Gastroesophageal sphincter (tissue), 4 donors: Measurements from ENCODE around the gene APOD. TPM values are rescaled to one million over a fixed set of nuclear protein-coding genes. Genes with fewer than 3 reads are reported as not detected.
A peak's percentile ranks its signal among the peaks of the same experiment; 100 is the strongest.

ENCODE experiments used
- ATAC-seq: fragments of 150-250 bp; one replicate; pipeline ENCODE4 v1.9.1; 2016; ENCODE audit warnings: mild to moderate bottlenecking, moderate library complexity
- H3K27ac ChIP-seq, 4 donors: fragments of 200-600 bp; sonication (generic) in 3 of 4; 1 replicate in 3 of 4; 2 replicates in 1 of 4; pipeline ENCODE4 v1.5.1; 2016 to 2019
- H3K27me3 ChIP-seq: fragments of 200-600 bp; sonication (generic); one replicate; pipeline ENCODE4 v1.5.1; 2019
- H3K36me3 ChIP-seq, 2 donors: fragments of 200-600 bp; sonication (generic); one replicate each; pipeline ENCODE4 v1.5.1; 2019; ENCODE audit warnings: control low read depth in 1 of 2
- H3K4me1 ChIP-seq, 3 donors: fragments of 200-600 bp; sonication (generic); 1 replicate in 2 of 3; 2 replicates in 1 of 3; pipeline ENCODE4 v1.5.1; 2016 to 2019; ENCODE audit warnings: control low read depth in 2 of 3
- H3K4me3 ChIP-seq, 2 donors: fragments of 200-600 bp; sonication (generic); one replicate each; pipeline ENCODE4 v1.5.1; 2019; ENCODE audit warnings: mild to moderate bottlenecking in 1 of 2, moderate library complexity in 1 of 2
- H3K9me3 ChIP-seq, 3 donors: fragments of 200-600 bp; sonication (generic); one replicate each; pipeline ENCODE4 v1.5.1; 2017 to 2019; ENCODE audit warnings: control low read depth in 2 of 3
- CTCF ChIP-seq, 4 experiments: fragments of 200-600 bp in 2 of 4; fragments of 450-650 bp in 2 of 4; sonication (generic) in 1 of 4; IDR thresholded peaks; one replicate each; pipeline ENCODE4 v1.5.1; 2017 to 2019; ENCODE audit warnings: antibody characterized with exemption in 4 of 4, mild to moderate bottlenecking in 2 of 4, moderate library complexity in 2 of 4
- EP300 ChIP-seq: sonication (generic); formaldehyde crosslinking; IDR thresholded peaks from one replicate; pipeline ENCODE4 v1.6.1; 2017; ENCODE audit warnings: antibody characterized with exemption, mild to moderate bottlenecking
- POLR2A ChIP-seq, 2 donors: fragments of 450-650 bp; IDR thresholded peaks; one replicate each; pipeline ENCODE4 v1.6.1; 2017; ENCODE audit warnings: antibody characterized with exemption in 2 of 2, mild to moderate bottlenecking in 2 of 2, moderate library complexity in 1 of 2
- POLR2AphosphoS5 ChIP-seq: sonication (generic); formaldehyde crosslinking; IDR thresholded peaks from one replicate; pipeline ENCODE4 v1.6.1; 2017; ENCODE audit warnings: antibody characterized with exemption
- WGBS, 2 donors: methylation state at CpG; one replicate each; pipeline ENCODE4 v1.1.5; 2018; ENCODE audit warnings: low coverage in 1 of 2; 5-methylcytosine and 5-hydroxymethylcytosine counted together
- total RNA-seq, 4 donors: library from RNA; depleted of rRNA; stranded (reverse); fragments of >200 nt; gene quantifications; one replicate each; pipeline ENCODE4 v1.1.0, GENCODE V29; 2016

APOD gene
- total RNA-seq, 4 donors from 2014 or later, result 123 to 541 (median 380) TPM

DNA sequence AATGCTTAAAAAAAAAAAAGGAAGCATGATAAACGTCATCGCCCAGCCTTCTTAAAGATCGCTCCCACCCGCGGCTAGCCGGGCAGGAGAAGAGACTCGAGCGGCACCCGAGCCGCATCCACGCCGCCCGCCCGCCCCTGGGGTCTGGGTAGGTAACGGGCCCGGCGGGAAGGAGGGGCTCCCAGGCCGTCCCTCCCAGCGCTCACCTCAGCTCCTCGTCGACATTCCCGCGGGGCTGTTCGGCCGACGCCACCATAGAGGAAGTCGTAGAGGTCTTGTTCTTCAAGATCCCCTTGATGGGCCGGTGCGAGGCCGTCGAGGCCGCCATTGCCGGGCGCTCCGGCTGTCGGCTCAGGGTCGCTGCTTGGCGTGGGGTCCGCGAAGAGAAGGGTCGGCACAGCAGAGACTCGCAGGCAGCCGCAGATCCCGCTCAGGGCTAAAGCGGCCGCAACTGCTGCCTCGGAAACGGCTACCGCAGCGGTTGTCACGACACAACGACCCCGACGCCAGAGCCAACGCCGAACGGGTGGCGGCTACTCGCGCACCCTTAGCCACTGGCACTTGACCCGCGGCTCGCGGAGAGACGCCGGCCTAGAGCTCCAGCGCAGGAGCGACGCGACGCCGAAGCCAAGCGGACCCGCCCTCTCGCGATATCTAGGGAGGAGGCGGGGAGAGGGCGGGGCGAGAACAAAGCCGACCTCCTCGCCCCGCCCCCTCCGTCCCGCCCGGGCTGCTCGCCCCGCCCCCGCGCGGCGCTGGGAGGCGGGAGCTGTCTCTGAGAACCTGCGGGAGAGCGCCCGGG, 40.8 kb downstream of the APOD start, which contains the start of gene PPP1R2:
TSS of gene PPP1R2 (minus strand) at position 628 of the 802 bp plus-strand sequence. CDS start at position 328, 300 bp downstream.
- H3K4me1 ChIP-seq, result peaks cover 0 to 79% (median 17%) of the 10 kb centered on the region in 3 donors
- H3K27ac ChIP-seq, result peak within 1 kb of the TSS; percentile 85 to 96 (median 95)
- no peaks in the 10 kb centered on the region for H3K27me3 ChIP-seq
- H3K9me3 ChIP-seq, result no peaks in the 10 kb centered on the region
- H3K4me3 ChIP-seq, result peak within 1 kb of the TSS; percentile 74 to 89
- WGBS, 2 donors, result 1 to 4% methylated on average over 4 to 20 of the region's 95 CpGs
- peak; percentile 90 for ATAC-seq
- H3K36me3 ChIP-seq, result no peaks in the 10 kb centered on the region
- peak; percentile 96 to 97 for TF ChIP-seq POLR2A (IDR thresholded peaks at IDR 0.05)
- peak; percentile 98 for TF ChIP-seq POLR2AphosphoS5
- no peak for TF ChIP-seq CTCF (IDR thresholded peaks at IDR 0.05)

DNA sequence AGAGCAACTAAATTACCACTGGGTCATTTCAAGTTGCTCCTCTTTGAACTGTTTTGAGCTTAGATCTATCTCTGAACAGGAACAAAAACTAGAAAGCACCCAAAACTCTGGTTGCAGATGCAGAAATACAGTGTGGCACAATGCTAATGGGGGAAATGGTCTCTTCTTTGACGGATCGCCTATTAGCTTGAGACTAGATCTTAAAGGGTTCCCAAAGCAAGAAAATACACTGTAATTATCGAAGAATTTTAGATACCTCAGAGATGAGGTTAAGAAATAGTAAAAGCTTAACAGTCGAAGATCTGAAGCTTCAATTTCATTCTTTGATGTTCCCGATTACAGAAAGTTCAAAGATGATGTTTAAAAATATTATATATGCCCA, 41.4 kb downstream of the APOD start:
- TF ChIP-seq CTCF (IDR thresholded peaks at IDR 0.05) (no peak), POLR2AphosphoS5 (no peak), EP300 (no peak), POLR2A (IDR thresholded peaks at IDR 0.05) (no peak)
- peaks cover 0 to 83% (median 17%) of the 10 kb centered on the region in 3 donors for H3K4me1 ChIP-seq
- ATAC-seq, result no peak

GRCh38 chr3:195540511-195540910, 43.2 kb downstream of the APOD start:
- no peaks in the 10 kb centered on the region for H3K36me3 ChIP-seq
- TF ChIP-seq POLR2AphosphoS5, result no peak
- no peak for TF ChIP-seq POLR2A (IDR thresholded peaks at IDR 0.05)
- TF ChIP-seq CTCF (IDR thresholded peaks at IDR 0.05), result no peak
- TF ChIP-seq EP300, result no peak
- H3K4me3 ChIP-seq, result peak overlapping the region in 1 of 2 donors; percentile 89
- H3K27me3 ChIP-seq, result no peaks in the 10 kb centered on the region
- no peaks in the 10 kb centered on the region for H3K9me3 ChIP-seq
- no peak overlapping the region for H3K27ac ChIP-seq
- 61 to 64% methylated on average over 6 of the region's 6 CpGs for WGBS, 2 donors
- no peak for ATAC-seq
- H3K4me1 ChIP-seq, result peaks cover 0 to 70% (median 14%) of the 10 kb centered on the region in 3 donors

More for the DNA sequence above, 41.4 kb downstream of the APOD start:
- Histone ChIP-seq H3K9me3 (no peaks in the 10 kb centered on the region), H3K4me3 (peak overlapping the region; percentile 74 to 89), H3K36me3 (no peaks in the 10 kb centered on the region), H3K27me3 (no peaks in the 10 kb centered on the region), H3K27ac (peak overlapping the region; percentile 85 to 96 (median 95))
- WGBS, 2 donors, result 0 to 4% methylated on average over 5 of the region's 5 CpGs

DNA sequence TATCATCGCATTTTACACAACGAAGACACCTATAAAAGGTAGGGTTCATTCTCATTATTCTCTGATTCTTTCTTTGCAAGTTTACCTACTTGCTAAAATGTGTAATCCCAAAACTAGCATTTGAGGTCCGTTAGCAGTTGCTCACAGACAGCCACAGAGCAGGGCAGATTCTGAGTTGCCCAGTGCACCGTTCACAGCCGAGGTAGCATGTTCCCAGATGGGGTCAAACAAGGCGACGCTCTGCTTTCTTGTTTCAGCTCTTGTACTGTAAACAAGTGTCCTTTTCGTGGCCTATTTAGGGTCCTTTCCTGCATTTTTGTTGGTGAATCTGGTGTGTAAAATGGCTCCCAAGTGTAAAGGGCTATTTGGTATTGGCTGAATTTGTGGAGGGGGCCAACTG, 43.7 kb downstream of the APOD start:
- no peak for ATAC-seq
- Histone ChIP-seq H3K4me3 (peak overlapping the region in 1 of 2 donors; percentile 89), H3K27me3 (no peaks in the 10 kb centered on the region), H3K9me3 (no peaks in the 10 kb centered on the region), H3K27ac (no peak overlapping the region), H3K36me3 (no peaks in the 10 kb centered on the region), H3K4me1 (peaks cover 0 to 72% (median 14%) of the 10 kb centered on the region in 3 donors)
- TF ChIP-seq EP300 (no peak), CTCF (IDR thresholded peaks at IDR 0.05) (no peak), POLR2AphosphoS5 (no peak), POLR2A (IDR thresholded peaks at IDR 0.05) (no peak)
- 73 to 81% methylated on average over 8 of the region's 8 CpGs for WGBS, 2 donors

DNA sequence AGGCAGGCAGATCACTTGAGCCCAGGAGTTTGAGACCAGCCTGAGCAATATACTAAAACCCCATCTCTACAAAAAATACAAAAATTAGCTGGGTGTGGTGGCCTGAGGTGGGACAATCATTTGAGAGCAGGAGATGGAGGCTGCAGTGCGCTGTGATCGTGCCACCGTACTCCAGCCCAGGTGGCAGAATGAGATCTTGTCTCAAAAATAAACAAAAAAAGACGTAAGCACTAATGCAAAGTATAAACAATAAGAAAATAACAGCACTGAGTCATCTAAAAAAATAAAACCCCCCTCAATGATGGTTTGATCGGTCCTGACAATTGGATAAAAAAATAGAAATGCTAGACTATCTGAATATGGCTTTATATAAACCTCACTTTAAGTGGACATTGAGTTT, 44.3 kb downstream of the APOD start:
- H3K27me3 ChIP-seq, result no peaks in the 10 kb centered on the region
- ATAC-seq, result no peak

More for the DNA sequence above, 44.3 kb downstream of the APOD start:
- no peaks in the 10 kb centered on the region for H3K36me3 ChIP-seq
- no peak for TF ChIP-seq POLR2AphosphoS5
- H3K4me3 ChIP-seq, result no peak overlapping the region
- peaks cover 0 to 68% (median 14%) of the 10 kb centered on the region in 3 donors for H3K4me1 ChIP-seq
- no peak overlapping the region for H3K27ac ChIP-seq
- H3K9me3 ChIP-seq, result no peaks in the 10 kb centered on the region
- 78 to 90% methylated on average over 5 of the region's 5 CpGs for WGBS, 2 donors
